ENCODE data around the gene ASTL.

Gene ASTL

GRCh38 chr2:96135621-96136020, 2.7 kb downstream of the ASTL start:
- H3K27me3 ChIP-seq (ENCODE audit: low read length) = no peaks in the 10 kb centered on the region
- no peaks in the 10 kb centered on the region for H4K20me1 ChIP-seq (ENCODE audit: low read depth, low read length)
- H3K4me3 ChIP-seq (ENCODE audit: insufficient read depth, low read length, poor library complexity, severe bottlenecking) = no peak overlapping the region
- peaks cover 6% of the 10 kb centered on the region; the same call in 1 of the 2 replicates for H3F3A ChIP-seq (ENCODE audit: insufficient read depth)
- no peak overlapping the region for H3K9ac ChIP-seq (ENCODE audit: low read length)
- H3K79me2 ChIP-seq (ENCODE audit: insufficient read depth, low read length) = no peaks in the 10 kb centered on the region
- TF ChIP-seq EZH2phosphoT487 (conservative IDR thresholded peaks at IDR 0.05; ENCODE audit: low read length) = no peak
- TF ChIP-seq CTCF (IDR thresholded peaks at IDR 0.05; ENCODE audit: insufficient read depth, low read length, poor library complexity, severe bottlenecking) = no peak
- H2AFZ ChIP-seq (ENCODE audit: low read depth, low read length, severe bottlenecking) = no peak overlapping the region
- H3K9me3 ChIP-seq (ENCODE audit: insufficient read depth, low read length) = no peaks in the 10 kb centered on the region
- no peak overlapping the region for H3K27ac ChIP-seq (ENCODE audit: low read depth, low read length)
- H3K4me2 ChIP-seq (ENCODE audit: low read depth, low read length, poor library complexity, severe bottlenecking) = no peak overlapping the region
- no peaks in the 10 kb centered on the region for H3K36me3 ChIP-seq (ENCODE audit: low read length)
- no peaks in the 10 kb centered on the region for H3K9me2 ChIP-seq (replicated peaks; ENCODE audit: insufficient read depth, low read length)

GRCh38 chr2:96135171-96135570, 3.1 kb downstream of the ASTL start:
- H3F3A ChIP-seq (ENCODE audit: insufficient read depth) = peaks cover 1% of the 10 kb centered on the region; the same call in 1 of the 2 replicates
- no peak overlapping the region for H3K4me3 ChIP-seq (ENCODE audit: insufficient read depth, low read length, poor library complexity, severe bottlenecking)
- no peaks in the 10 kb centered on the region for H3K9me3 ChIP-seq (ENCODE audit: insufficient read depth, low read length)
- H3K4me2 ChIP-seq (ENCODE audit: low read depth, low read length, poor library complexity, severe bottlenecking) = no peak overlapping the region
- no peak overlapping the region for H3K27ac ChIP-seq (ENCODE audit: low read depth, low read length)
- H3K79me2 ChIP-seq (ENCODE audit: insufficient read depth, low read length) = no peaks in the 10 kb centered on the region
- H4K20me1 ChIP-seq (ENCODE audit: low read depth, low read length) = no peaks in the 10 kb centered on the region
- H3K27me3 ChIP-seq (ENCODE audit: low read length) = no peaks in the 10 kb centered on the region
- TF ChIP-seq CTCF (IDR thresholded peaks at IDR 0.05; ENCODE audit: insufficient read depth, low read length, poor library complexity, severe bottlenecking) = no peak
- no peak for TF ChIP-seq EZH2phosphoT487 (conservative IDR thresholded peaks at IDR 0.05; ENCODE audit: low read length)
- H3K9ac ChIP-seq (ENCODE audit: low read length) = no peak overlapping the region
- no peaks in the 10 kb centered on the region for H3K36me3 ChIP-seq (ENCODE audit: low read length)
- H3K9me2 ChIP-seq (replicated peaks; ENCODE audit: insufficient read depth, low read length) = no peaks in the 10 kb centered on the region
- no peak overlapping the region for H2AFZ ChIP-seq (ENCODE audit: low read depth, low read length, severe bottlenecking)

- TF ChIP-seq CTCF (IDR thresholded peaks at IDR 0.05; ENCODE audit: insufficient read depth, low read length, poor library complexity, severe bottlenecking) = no peak
- TF ChIP-seq EZH2phosphoT487 (conservative IDR thresholded peaks at IDR 0.05; ENCODE audit: low read length) = no peak
- Histone ChIP-seq H3K27ac (ENCODE audit: low read depth, low read length) (no peak overlapping the region), H3K9ac (ENCODE audit: low read length) (no peak overlapping the region), H2AFZ (ENCODE audit: low read depth, low read length, severe bottlenecking) (no peak overlapping the region), H3K27me3 (ENCODE audit: low read length) (no peaks in the 10 kb centered on the region), H4K20me1 (ENCODE audit: low read depth, low read length) (no peaks in the 10 kb centered on the region), H3K36me3 (ENCODE audit: low read length) (no peaks in the 10 kb centered on the region), H3K79me2 (ENCODE audit: insufficient read depth, low read length) (no peaks in the 10 kb centered on the region), H3F3A (ENCODE audit: insufficient read depth) (no peaks in the 10 kb centered on the region; the same call in 1 of the 2 replicates), H3K9me3 (ENCODE audit: insufficient read depth, low read length) (no peaks in the 10 kb centered on the region), H3K4me2 (ENCODE audit: low read depth, low read length, poor library complexity, severe bottlenecking) (no peak overlapping the region), H3K4me3 (ENCODE audit: insufficient read depth, low read length, poor library complexity, severe bottlenecking) (no peak overlapping the region), H3K9me2 (replicated peaks; ENCODE audit: insufficient read depth, low read length) (no peaks in the 10 kb centered on the region)
These were observed 3.9 kb downstream of the ASTL start for GRCh38 chr2:96134421-96134820.
